NB4 (cell line): ENCODE results near the gene NPIPB8.

ENCODE experiments used
- POLR2A ChIP-seq: IDR thresholded peaks from 2 replicates; pipeline ENCODE4 v1.6.1; 2011; ENCODE audit warnings: mild to moderate bottlenecking; ENCODE audit not compliant: insufficient read length; ENCODE audit errors: extremely low read depth
- TF ChIP-seq, protein P1 (sequence below): IDR thresholded peaks from one replicate; pipeline ENCODE4 v1.5.1; 2012; ENCODE audit warnings: low read depth, low read length

DNA sequence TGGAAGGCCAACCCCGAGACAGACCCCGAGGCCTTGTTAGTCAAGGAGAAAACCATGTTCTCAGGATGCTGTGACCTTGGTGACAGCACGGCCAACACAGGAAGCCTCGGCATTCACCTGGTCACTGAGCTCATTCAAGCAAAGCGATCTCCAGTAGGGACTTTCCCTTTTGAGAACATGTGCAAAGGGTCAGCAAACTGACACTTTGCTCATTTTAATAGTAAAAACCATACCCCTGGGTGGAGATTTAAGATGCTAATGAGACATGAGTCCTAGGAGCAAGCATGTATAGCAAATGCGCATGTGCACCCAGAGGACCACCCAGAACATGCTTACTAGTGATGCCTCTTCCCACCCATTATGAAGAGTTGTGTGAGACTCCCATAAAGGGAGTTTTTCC, 35.3 kb upstream of the NPIPB8 start:
- TF ChIP-seq, protein P1, sequence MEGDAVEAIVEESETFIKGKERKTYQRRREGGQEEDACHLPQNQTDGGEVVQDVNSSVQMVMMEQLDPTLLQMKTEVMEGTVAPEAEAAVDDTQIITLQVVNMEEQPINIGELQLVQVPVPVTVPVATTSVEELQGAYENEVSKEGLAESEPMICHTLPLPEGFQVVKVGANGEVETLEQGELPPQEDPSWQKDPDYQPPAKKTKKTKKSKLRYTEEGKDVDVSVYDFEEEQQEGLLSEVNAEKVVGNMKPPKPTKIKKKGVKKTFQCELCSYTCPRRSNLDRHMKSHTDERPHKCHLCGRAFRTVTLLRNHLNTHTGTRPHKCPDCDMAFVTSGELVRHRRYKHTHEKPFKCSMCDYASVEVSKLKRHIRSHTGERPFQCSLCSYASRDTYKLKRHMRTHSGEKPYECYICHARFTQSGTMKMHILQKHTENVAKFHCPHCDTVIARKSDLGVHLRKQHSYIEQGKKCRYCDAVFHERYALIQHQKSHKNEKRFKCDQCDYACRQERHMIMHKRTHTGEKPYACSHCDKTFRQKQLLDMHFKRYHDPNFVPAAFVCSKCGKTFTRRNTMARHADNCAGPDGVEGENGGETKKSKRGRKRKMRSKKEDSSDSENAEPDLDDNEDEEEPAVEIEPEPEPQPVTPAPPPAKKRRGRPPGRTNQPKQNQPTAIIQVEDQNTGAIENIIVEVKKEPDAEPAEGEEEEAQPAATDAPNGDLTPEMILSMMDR, result no peak
- no peak for TF ChIP-seq POLR2A
